Fibroblast of lung (primary cell): ENCODE measurements around the gene FAT4. TPM values are rescaled to one million over a fixed set of nuclear protein-coding genes. Genes with fewer than 3 reads are reported as not detected.
A peak's percentile ranks its signal among the peaks of the same experiment; 100 is the strongest.

Experiments
- DNase-seq, 2 donors: peaks; one replicate each; pipeline versions ENCODE4 v3.0.0 to v3.0.0-alpha.2; 2010; ENCODE audit warnings: low read depth in 2 of 2
- H2AFZ ChIP-seq: 2 replicates; pipeline ENCODE4 v1.5.1; 2012; ENCODE audit warnings: low read length, control low read depth, inconsistent platforms
- H3K27ac ChIP-seq: 2 replicates; pipeline ENCODE4 v1.5.1; 2011; ENCODE audit warnings: low read length, control low read depth; ENCODE audit not compliant: insufficient read depth
- H3K27me3 ChIP-seq: 2 replicates; pipeline ENCODE4 v1.5.1; 2011; ENCODE audit warnings: mild to moderate bottlenecking, low read length; ENCODE audit not compliant: control insufficient read depth, insufficient read depth
- H3K36me3 ChIP-seq: 2 replicates; pipeline ENCODE4 v1.5.1; 2011; ENCODE audit warnings: low read length; ENCODE audit not compliant: control insufficient read depth, insufficient read depth
- H3K4me1 ChIP-seq: 2 replicates; pipeline ENCODE4 v1.5.1; 2011; ENCODE audit warnings: low read length; ENCODE audit not compliant: control insufficient read depth, insufficient read depth; ENCODE audit errors: extremely low read depth
- H3K4me2 ChIP-seq: 2 replicates; pipeline ENCODE4 v1.5.1; 2011; ENCODE audit warnings: low read length, control low read depth; ENCODE audit not compliant: insufficient read depth; ENCODE audit errors: extremely low read depth
- H3K4me3 ChIP-seq, 4 experiments: fragments of 200-600 bp in 1 of 4; sonication (generic) in 1 of 4; replicated peaks in 1 of 4; 2 replicates each; pipeline ENCODE4 v1.5.1; 2011 to 2016; ENCODE audit warnings: low read length in 4 of 4, low read depth in 3 of 4, mild to moderate bottlenecking in 3 of 4, control low read depth in 2 of 4, inconsistent platforms in 1 of 4, mixed read lengths in 1 of 4; ENCODE audit not compliant: insufficient read depth in 1 of 4; ENCODE audit errors: control extremely low read depth in 1 of 4
- H3K79me2 ChIP-seq: 2 replicates; pipeline ENCODE4 v1.5.1; 2012; ENCODE audit warnings: mild to moderate bottlenecking, low read length, inconsistent platforms; ENCODE audit not compliant: control insufficient read depth, insufficient read depth
- H3K9ac ChIP-seq: 2 replicates; pipeline ENCODE4 v1.5.1; 2011; ENCODE audit warnings: mild to moderate bottlenecking, low read length, control low read depth; ENCODE audit not compliant: insufficient read depth
- H3K9me3 ChIP-seq: 2 replicates; pipeline ENCODE4 v1.5.1; 2012; ENCODE audit warnings: low read depth, low read length; ENCODE audit not compliant: control insufficient read depth, insufficient read depth
- H4K20me1 ChIP-seq: 2 replicates; pipeline ENCODE4 v1.5.1; 2011; ENCODE audit warnings: low read length; ENCODE audit not compliant: control insufficient read depth, insufficient read depth; ENCODE audit errors: extremely low read depth
- EZH2 ChIP-seq: IDR thresholded peaks from 2 replicates; pipeline ENCODE4 v1.5.1; 2012; ENCODE audit warnings: low read length, control low read depth, mild to moderate bottlenecking; ENCODE audit errors: missing control alignments
- polyA plus RNA-seq, 2 donors: library from polyadenylated mRNA; depleted of rRNA in 1 of 2; stranded (reverse) in 1 of 2; unstranded in 1 of 2; fragments of >200 nt; gene quantifications; 2 replicates each; pipeline ENCODE4 v1.2.1, GENCODE V29; 2011 to 2012; ENCODE audit warnings: missing spikeins in 1 of 2
- total RNA-seq: library from RNA; depleted of rRNA; stranded (reverse); fragments of >200 nt; gene quantifications from 2 replicates; pipeline ENCODE4 v1.2.1, GENCODE V29; 2014
- TF ChIP-seq, protein P1 (sequence below), 2 donors: IDR thresholded peaks in 1 of 2; conservative IDR thresholded peaks in 1 of 2; 1 replicate in 1 of 2; 2 replicates in 1 of 2; pipeline ENCODE4 v1.5.1; 2011 to 2012; ENCODE audit warnings: low read length in 2 of 2, control low read depth in 1 of 2, inconsistent platforms in 1 of 2, low read depth in 1 of 2, mild to moderate bottlenecking in 1 of 2

FAT4 gene
- total and polyA plus RNA-seq, 2 donors (not counting 1 experiment from before 2014, with no cell fraction given), result 10.8 to 17.8 TPM

DNA sequence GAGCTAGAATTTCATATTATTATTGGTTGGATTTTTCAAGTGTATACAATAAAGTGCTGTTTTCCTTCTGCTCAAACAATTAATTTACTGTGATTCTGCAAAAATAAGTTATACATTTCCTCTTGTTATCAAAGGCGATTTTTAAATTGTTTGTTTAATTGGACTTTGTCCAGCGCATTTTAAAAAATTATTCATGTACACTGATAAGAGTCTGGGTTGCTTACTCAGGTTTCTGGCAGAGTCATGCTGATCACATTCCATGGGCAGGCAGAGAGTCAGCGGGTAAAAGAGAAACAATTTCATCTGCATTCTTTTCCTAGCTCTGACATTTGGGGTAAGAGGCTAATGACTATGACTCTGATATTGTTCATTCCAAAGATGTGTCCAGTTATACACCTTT is 8.9 kb downstream of the FAT4 start:
- H3K4me3 ChIP-seq, result peak overlapping the region in 3 of 4 experiments; percentile 2 to 11 (median 3)
- H3K9ac ChIP-seq, result no peak overlapping the region

DNA sequence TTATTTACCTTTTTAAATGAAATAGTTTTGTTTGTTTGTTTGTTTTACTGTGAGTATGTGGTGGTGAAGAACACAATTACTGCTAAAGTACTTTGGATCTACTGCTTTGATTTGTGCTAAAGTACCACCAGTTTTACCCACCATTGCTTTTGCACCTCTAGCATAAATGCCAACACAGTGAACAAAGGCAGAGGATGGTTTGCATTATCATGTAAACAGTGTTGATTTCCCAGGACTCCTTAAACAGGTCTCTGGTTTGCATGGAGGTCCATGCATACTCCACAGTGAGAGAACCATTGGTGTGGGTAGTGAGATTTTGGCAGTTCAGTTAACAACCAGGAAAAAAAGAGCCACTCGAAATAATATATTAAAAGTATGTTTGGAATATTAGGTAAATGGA is 11.0 kb downstream of the FAT4 start:
- DNase-seq, result no peak
- no peak overlapping the region for H3K4me2 ChIP-seq
- H4K20me1 ChIP-seq, result no peaks in the 10 kb centered on the region
- H3K36me3 ChIP-seq, result no peaks in the 10 kb centered on the region
- H2AFZ ChIP-seq, result no peak overlapping the region
- H3K4me1 ChIP-seq, result no peaks in the 10 kb centered on the region
- TF ChIP-seq, protein P1, sequence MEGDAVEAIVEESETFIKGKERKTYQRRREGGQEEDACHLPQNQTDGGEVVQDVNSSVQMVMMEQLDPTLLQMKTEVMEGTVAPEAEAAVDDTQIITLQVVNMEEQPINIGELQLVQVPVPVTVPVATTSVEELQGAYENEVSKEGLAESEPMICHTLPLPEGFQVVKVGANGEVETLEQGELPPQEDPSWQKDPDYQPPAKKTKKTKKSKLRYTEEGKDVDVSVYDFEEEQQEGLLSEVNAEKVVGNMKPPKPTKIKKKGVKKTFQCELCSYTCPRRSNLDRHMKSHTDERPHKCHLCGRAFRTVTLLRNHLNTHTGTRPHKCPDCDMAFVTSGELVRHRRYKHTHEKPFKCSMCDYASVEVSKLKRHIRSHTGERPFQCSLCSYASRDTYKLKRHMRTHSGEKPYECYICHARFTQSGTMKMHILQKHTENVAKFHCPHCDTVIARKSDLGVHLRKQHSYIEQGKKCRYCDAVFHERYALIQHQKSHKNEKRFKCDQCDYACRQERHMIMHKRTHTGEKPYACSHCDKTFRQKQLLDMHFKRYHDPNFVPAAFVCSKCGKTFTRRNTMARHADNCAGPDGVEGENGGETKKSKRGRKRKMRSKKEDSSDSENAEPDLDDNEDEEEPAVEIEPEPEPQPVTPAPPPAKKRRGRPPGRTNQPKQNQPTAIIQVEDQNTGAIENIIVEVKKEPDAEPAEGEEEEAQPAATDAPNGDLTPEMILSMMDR (conservative IDR thresholded peaks at IDR 0.05 in 1 of 2, IDR thresholded peaks at IDR 0.05 in 1 of 2; ENCODE audit: low read depth in 1 of 2, low read length in 2 of 2), result no peak
- TF ChIP-seq EZH2, result no peak
- H3K27me3 ChIP-seq, result no peaks in the 10 kb centered on the region
- no peaks in the 10 kb centered on the region for H3K9me3 ChIP-seq
- no peak overlapping the region for H3K9ac ChIP-seq
- H3K4me3 ChIP-seq, result no peak overlapping the region
- no peaks in the 10 kb centered on the region for H3K79me2 ChIP-seq
- H3K27ac ChIP-seq, result no peak overlapping the region

More for the DNA sequence above, 8.9 kb downstream of the FAT4 start:
- H3K27ac ChIP-seq, result no peak overlapping the region
- no peaks in the 10 kb centered on the region for H3K9me3 ChIP-seq
- TF ChIP-seq, protein P1 (conservative IDR thresholded peaks at IDR 0.05 in 1 of 2, IDR thresholded peaks at IDR 0.05 in 1 of 2; ENCODE audit: low read depth in 1 of 2, low read length in 2 of 2), result no peak
- TF ChIP-seq EZH2, result no peak
- peaks cover 2% of the 10 kb centered on the region for H3K79me2 ChIP-seq
- H3K36me3 ChIP-seq, result peaks cover 2% of the 10 kb centered on the region
- H3K27me3 ChIP-seq, result no peaks in the 10 kb centered on the region
- H3K4me1 ChIP-seq, result no peaks in the 10 kb centered on the region
- H2AFZ ChIP-seq, result no peak overlapping the region
- peak; percentile 51 to 87 for DNase-seq
- H3K4me2 ChIP-seq, result peak overlapping the region; percentile 68
- no peaks in the 10 kb centered on the region for H4K20me1 ChIP-seq

DNA sequence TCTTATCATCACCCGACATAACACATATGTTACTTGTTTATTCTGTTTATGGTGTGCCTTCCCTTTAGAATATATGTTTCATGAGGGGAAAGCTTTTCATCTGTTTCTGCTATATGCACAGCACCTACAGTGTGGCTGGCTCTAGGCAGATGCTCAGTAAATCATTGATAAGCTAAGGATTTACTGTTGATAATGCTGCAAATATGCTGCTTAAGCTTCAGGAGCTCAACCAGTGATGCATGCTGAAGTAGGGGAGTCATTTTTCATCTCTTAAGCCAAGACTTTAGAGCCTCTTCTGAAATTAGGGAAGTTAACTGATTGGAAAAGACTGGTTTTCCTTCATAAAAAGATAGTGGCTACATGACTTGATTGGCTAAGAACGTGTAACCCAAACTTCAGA is 16.4 kb downstream of the FAT4 start:
- no peak overlapping the region for H3K27ac ChIP-seq
- peak in 1 of 2 donors; percentile 9 for DNase-seq

More for the DNA sequence above, 16.4 kb downstream of the FAT4 start:
- TF ChIP-seq, protein P1 (conservative IDR thresholded peaks at IDR 0.05 in 1 of 2, IDR thresholded peaks at IDR 0.05 in 1 of 2; ENCODE audit: low read depth in 1 of 2, low read length in 2 of 2), result no peak
- no peak for TF ChIP-seq EZH2
- no peak overlapping the region for H3K4me2 ChIP-seq
- H3K36me3 ChIP-seq, result no peaks in the 10 kb centered on the region
- H3K9ac ChIP-seq, result no peak overlapping the region
- H3K4me1 ChIP-seq, result no peaks in the 10 kb centered on the region
- no peaks in the 10 kb centered on the region for H3K27me3 ChIP-seq
- H3K4me3 ChIP-seq, result no peak overlapping the region
- H4K20me1 ChIP-seq, result no peaks in the 10 kb centered on the region
- H3K9me3 ChIP-seq, result no peaks in the 10 kb centered on the region
- H3K79me2 ChIP-seq, result no peaks in the 10 kb centered on the region
- no peak overlapping the region for H2AFZ ChIP-seq
